GM19468 (cell line): ENCODE measurements around the gene PIAS2.
"Not testable (repeated sequence)": the region's sequence is repeated elsewhere in the genome, so short reads cannot be mapped to it uniquely, and the experiment has no call there.

Experiments used
- ATAC-seq: cut with Tn5 transposase; IDR thresholded peaks from one replicate; pipeline ENCODE4 v1.9.1; 2021; ENCODE audit warnings: mild to moderate bottlenecking, moderate library complexity, moderate number of reproducible peaks; ENCODE audit not compliant: unreplicated experiment; ENCODE audit errors: extremely low read depth

PIAS2 gene

DNA sequence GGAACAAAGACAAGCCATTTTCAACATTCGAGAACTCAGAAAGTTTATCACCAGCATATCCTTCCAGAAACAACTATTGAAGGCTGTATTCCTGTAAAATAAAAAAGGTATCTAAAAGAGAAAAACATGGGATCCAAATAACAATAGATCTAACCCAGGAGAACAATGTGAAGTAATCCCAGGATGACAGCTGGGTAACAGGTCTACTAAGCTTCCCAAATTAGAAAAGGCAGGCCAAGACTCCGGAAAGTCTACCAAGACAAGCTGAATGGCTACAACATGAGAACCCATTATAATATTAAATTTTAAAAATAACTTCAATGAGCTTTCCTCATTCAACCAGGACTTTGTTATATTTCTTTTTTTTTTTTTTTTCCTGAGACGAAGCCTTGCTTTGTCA, 6.5 kb downstream of the PIAS2 start:
- no peak for ATAC-seq

DNA sequence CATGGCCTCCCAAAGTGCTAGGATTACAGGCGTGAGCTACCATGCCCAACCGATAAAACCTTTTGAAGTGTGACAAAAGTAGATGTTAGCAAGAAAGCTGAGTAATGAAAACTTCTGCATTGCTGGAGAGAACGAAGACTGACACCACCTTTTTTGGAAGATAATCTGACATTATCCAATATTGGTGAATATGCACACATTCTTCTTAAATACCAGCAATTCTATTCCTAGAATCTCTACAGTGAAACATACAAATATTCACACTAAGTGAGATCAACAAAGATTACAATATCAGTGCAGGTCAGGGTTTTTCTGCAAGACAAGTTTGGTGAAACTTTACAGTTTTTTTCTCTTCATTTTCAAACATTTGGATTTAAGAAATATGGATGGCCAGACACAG, 7.8 kb downstream of the PIAS2 start:
- no peak for ATAC-seq

DNA sequence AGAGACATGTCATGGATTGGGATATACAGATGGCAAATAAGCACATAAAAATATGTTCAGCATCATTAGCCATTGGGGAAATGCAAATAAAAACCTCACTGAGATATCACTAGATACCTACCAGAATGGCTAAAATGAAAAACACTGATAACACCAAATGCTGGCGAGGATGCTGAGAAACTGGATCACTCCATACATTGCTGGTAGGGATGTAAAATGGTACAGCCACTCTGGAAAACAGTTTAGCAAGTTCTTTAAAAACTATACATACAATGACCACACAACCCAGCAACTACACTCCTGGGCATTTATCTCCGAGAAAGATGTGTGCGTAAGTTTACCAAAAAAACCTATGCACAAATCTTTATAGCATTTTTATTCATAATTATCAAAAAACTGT, 13.9 kb downstream of the PIAS2 start:
- no peak for ATAC-seq

DNA sequence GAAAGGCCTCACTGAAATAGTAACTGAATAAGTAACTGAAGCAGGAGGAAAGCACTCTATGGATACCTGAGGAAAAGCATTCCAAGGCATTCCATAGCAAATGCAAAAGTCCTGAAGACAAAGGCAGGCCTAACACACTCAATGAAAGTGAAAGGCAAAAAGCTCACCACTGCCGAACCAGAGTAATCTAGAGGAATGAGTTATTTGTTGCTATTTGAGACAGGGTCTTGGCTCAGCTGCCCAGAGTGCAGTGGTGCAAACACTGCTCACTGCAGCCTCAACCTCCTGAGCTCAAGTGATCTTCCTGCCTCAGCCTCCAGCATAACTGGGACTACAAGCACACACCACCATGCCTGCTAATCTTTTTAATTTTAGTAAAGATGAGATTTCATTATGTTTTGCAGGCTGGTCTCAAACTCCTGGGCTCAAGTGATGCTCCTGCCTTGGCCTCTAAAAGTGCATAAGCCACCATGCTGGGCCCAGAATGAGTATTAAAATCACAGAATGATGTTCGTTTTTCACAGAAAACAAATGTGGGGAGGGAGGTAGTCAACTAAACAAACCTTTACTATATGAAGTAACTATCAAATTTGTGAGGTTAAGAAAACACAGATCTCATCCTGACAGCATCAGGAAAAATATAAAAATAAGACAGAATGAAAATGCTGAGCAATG, 17.9 kb downstream of the PIAS2 start:
- ATAC-seq = peak; percentile 57

GRCh38 chr18:46894124-46894523, 23.2 kb downstream of the PIAS2 start:
- ATAC-seq = no peak

DNA sequence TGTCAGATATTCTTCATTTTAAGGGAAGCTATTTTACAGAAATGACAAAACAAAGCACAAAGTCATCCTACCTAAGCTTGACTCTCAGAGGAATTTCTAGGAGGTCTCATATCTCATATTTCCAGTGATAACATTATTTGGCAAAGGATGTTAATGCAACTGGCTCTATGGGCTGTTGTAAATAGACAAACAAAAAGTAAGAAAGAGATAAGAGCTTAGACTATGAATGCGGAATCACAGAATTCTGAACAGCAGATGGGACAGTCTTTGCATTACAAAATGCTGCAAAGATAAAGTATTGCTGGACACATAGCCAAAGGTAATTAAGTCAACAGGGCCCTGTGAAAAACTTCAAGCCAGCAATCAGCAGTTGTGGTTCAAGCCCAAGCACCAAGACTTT, 23.9 kb downstream of the PIAS2 start:
- ATAC-seq = no peak

GRCh38 chr18:46892842-46893241, 24.5 kb downstream of the PIAS2 start:
- ATAC-seq = peak; percentile 26

GRCh38 chr18:46891742-46892214, 25.5 kb downstream of the PIAS2 start:
- peak; percentile 33 for ATAC-seq

GRCh38 chr18:46888965-46889364, 28.3 kb downstream of the PIAS2 start:
- ATAC-seq = no peak

GRCh38 chr18:46886893-46887292, 30.4 kb downstream of the PIAS2 start:
- no peak for ATAC-seq

GRCh38 chr18:46883180-46883579, 34.1 kb downstream of the PIAS2 start:
- ATAC-seq = no peak

GRCh38 chr18:46877329-46877987, 39.8 kb downstream of the PIAS2 start:
- no peak for ATAC-seq

- no peak for ATAC-seq
These were observed 49.0 kb downstream of the PIAS2 start for GRCh38 chr18:46868169-46868921.

DNA sequence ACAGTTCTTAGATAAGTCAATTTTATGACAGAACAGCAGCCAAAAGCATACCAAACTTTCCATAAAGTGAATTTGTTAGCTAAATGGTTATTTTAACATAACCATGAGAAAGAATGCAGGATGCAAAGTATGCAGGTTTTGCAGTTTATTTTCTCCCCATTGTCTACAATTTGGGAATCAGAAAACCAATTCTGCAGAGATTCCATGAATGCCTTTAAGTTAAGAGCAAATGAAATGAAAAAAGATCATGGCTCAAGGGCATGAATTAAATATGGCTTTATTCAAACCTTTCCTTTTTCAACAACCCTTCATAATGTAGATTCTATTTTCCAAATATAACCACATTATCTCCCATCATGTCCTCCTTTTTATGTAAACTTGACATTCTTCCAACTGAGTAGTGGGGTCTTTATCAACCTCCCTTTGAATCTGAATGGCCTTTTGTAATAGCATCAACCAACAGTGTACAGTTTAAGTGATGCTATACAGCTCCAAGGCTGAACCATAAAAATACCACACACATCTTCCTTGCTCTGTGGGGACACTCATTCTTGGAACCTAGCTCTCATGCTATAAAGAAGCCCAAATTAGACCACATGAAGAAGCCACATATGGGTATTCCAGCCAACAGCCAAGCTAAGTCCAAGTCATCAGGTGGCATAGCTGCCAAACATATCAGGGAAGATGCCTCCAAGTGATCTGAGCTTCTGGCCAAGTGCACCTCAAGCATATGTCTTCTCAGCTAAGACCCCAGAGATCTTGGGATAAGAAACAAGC, 49.8 kb downstream of the PIAS2 start:
- ATAC-seq = no peak

DNA sequence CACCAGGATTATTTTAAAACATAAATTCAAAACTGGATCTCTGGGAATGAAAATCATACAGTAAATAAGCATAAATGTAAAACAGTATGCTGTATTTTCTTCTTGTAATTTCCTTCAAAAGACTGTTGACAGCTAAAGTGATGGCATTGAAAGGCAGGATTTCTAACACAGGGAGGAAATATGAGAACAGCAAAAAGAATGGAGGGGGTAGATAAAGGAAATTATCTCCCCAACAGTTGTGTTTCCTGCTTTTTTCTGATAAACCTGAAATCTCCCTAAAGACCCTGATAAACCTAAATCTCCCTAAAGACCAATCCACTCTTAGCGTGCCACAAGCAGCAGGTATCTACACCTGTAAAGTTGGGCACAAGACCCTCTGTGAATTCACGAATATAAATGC, 50.8 kb downstream of the PIAS2 start:
- no peak for ATAC-seq

DNA sequence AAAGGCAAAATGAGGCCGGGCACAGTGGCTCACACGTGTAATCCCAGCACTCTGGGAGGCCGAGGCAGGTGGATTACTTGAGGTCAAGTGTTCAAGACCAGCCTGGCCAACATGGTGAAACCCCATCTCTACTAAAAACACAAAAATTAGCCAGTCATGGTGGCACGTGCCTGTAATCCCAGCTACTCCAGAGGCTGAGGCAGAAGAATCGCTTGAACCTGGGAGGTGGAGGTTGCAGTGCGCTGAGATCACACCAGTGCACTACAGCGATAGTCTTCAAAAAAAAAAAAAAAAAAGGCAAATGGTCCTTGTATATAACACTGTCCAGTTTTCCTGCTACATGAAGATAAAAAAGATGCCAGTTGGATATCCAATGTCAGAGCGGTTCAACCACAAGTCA, 52.1 kb downstream of the PIAS2 start:
- not testable (repeated sequence) for ATAC-seq

DNA sequence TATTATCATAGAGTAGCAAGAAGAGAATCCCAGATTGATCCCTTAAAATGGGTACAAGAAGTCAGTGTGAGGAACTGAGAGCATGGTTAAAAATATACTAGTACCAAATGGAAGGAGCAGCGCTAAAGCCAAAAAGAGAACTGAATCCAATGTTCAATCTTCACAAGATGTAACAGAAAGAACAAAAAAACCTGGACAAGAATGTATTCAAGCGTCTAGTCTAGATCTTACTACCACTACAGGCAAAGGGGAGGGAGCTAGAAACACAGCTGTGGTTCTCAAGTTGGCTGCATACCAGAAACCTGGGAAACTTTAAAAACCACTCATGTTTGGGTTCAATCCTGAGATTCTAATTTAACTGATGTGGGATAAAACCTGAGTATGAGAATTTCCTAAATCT, 57.5 kb downstream of the PIAS2 start:
- peak; percentile 47 for ATAC-seq

GRCh38 chr18:46858290-46858689, 59.0 kb downstream of the PIAS2 start:
- ATAC-seq = no peak

DNA sequence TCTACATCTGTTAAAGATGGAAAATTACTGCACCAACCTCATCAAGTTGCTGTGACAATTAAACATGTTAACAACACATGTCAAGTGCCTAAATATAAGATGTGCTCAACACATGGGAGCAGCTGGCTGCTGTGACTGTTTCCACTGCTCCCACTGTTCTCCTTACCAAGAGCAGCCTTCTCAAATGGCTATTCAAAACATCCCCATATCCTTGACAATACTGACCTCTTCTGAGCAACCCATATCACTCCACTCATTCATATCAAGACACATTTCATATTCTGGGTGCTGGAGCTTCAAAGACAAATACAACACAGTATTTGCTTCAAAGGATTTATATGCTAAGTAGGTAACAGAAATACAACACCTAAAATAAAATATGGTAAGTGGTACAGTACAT, 60.3 kb downstream of the PIAS2 start:
- no peak for ATAC-seq

DNA sequence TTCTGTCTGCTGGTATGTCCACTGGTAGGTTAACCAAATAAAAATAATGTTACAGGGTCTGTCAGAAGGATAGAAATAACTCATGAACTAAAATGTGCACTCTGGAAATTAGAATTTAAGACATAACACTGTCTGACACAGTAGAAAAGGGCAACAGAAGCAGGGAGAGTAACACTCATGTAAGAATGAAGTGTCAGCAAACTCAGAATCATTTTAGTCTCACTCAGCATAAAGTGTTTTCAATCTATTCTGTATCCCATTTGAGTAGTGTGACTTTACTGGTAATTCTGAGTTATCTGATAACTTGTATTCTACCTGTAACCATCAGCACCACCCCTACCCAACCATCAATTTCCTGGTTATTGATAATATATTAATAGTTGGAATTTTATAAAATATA, 68.3 kb downstream of the PIAS2 start:
- ATAC-seq = no peak

- no peak for ATAC-seq
These were observed 73.9 kb downstream of the PIAS2 start for GRCh38 chr18:46843372-46843771.
